ENCODE results near the gene LRP8. TPM values are rescaled to one million over a fixed set of nuclear protein-coding genes. Genes with fewer than 3 reads are reported as not detected.

Gene LRP8
- total RNA-seq, 4 donors from 2014 or later = 4.5 to 33.8 (median 5.0) TPM

DNA sequence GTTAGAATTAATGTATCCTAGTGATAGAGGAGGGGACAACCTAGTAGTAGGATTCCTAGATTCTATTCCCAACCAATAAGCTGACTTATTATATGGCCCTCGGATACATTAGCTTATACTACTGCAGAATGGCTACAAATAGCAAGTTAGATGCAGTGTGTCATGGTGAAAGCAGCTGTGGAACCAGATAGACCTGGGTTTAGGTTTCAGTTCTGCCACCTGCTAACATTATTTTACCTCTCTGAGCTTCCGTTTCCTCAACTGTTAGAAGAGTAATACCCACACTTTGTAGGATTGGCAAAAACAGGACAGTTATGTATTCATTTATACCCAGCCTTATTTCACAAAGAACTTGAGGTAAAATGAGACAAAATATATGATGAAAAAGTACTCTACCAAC is 67.9 kb downstream of the LRP8 start:
- Histone ChIP-seq H3K27me3 (no peaks in the 10 kb centered on the region), H3K27ac (no peak overlapping the region), H3K4me1 (no peaks in the 10 kb centered on the region), H3K36me3 (no peaks in the 10 kb centered on the region), H3K9me3 (no peaks in the 10 kb centered on the region), H3K4me3 (no peak overlapping the region)
- no peak for DNase-seq
- TF ChIP-seq, protein P1, sequence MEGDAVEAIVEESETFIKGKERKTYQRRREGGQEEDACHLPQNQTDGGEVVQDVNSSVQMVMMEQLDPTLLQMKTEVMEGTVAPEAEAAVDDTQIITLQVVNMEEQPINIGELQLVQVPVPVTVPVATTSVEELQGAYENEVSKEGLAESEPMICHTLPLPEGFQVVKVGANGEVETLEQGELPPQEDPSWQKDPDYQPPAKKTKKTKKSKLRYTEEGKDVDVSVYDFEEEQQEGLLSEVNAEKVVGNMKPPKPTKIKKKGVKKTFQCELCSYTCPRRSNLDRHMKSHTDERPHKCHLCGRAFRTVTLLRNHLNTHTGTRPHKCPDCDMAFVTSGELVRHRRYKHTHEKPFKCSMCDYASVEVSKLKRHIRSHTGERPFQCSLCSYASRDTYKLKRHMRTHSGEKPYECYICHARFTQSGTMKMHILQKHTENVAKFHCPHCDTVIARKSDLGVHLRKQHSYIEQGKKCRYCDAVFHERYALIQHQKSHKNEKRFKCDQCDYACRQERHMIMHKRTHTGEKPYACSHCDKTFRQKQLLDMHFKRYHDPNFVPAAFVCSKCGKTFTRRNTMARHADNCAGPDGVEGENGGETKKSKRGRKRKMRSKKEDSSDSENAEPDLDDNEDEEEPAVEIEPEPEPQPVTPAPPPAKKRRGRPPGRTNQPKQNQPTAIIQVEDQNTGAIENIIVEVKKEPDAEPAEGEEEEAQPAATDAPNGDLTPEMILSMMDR (IDR thresholded peaks at IDR 0.05) = no peak
- no peak for TF ChIP-seq POLR2A (IDR thresholded peaks at IDR 0.05)

- no peak for DNase-seq
- Histone ChIP-seq H3K4me1 (no peaks in the 10 kb centered on the region), H3K27me3 (no peaks in the 10 kb centered on the region), H3K4me3 (no peak overlapping the region), H3K27ac (no peak overlapping the region), H3K36me3 (no peaks in the 10 kb centered on the region), H3K9me3 (no peaks in the 10 kb centered on the region)
- TF ChIP-seq, protein P1 (IDR thresholded peaks at IDR 0.05) = no peak
- no peak for TF ChIP-seq POLR2A (IDR thresholded peaks at IDR 0.05)
Observed at GRCh38 chr1:53258216-53258615, 69.7 kb downstream of the LRP8 start.

GRCh38 chr1:53257454-53258081 is 70.3 kb downstream of the LRP8 start:
- no peaks in the 10 kb centered on the region for H3K36me3 ChIP-seq
- no peak for DNase-seq
- H3K27ac ChIP-seq = no peak overlapping the region
- H3K27me3 ChIP-seq = no peaks in the 10 kb centered on the region
- no peaks in the 10 kb centered on the region for H3K4me1 ChIP-seq
- no peaks in the 10 kb centered on the region for H3K9me3 ChIP-seq
- TF ChIP-seq, protein P1 (IDR thresholded peaks at IDR 0.05) = no peak
- no peak for TF ChIP-seq POLR2A (IDR thresholded peaks at IDR 0.05)
- no peak overlapping the region for H3K4me3 ChIP-seq

GRCh38 chr1:53256511-53257453 is 71.1 kb downstream of the LRP8 start:
- Histone ChIP-seq H3K27ac (no peak overlapping the region), H3K36me3 (no peaks in the 10 kb centered on the region), H3K4me3 (no peak overlapping the region), H3K27me3 (no peaks in the 10 kb centered on the region), H3K4me1 (no peaks in the 10 kb centered on the region), H3K9me3 (no peaks in the 10 kb centered on the region)
- DNase-seq = no peak
- TF ChIP-seq POLR2A (IDR thresholded peaks at IDR 0.05) = no peak
- TF ChIP-seq, protein P1 (IDR thresholded peaks at IDR 0.05) = no peak

DNA sequence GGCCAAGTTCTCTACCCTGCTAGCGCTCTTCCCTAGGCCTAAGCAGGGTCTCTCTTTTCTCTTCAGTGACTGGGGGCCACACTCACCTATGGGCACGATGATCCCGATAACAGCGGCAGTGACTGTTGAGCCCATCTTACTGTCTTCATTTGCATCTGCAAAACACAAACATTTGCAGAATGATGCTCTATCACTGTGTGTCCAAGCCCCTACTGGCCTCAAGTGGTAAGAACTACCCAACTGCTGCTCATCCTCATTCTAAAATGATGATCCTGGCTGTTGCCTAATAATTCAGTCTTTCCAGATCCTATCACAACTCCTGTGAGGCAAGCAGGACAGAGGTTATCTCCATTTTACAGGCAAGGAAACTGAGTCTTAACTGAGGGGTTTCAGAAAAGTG is 72.8 kb downstream of the LRP8 start:
- TF ChIP-seq, protein P1 (IDR thresholded peaks at IDR 0.05) = no peak
- TF ChIP-seq POLR2A (IDR thresholded peaks at IDR 0.05) = no peak
- DNase-seq = no peak
- H3K27ac ChIP-seq = no peak overlapping the region
- H3K36me3 ChIP-seq = no peaks in the 10 kb centered on the region
- H3K9me3 ChIP-seq = no peaks in the 10 kb centered on the region
- no peak overlapping the region for H3K4me3 ChIP-seq
- H3K4me1 ChIP-seq = no peaks in the 10 kb centered on the region
- H3K27me3 ChIP-seq = no peaks in the 10 kb centered on the region
